Hepatocyte (in vitro differentiated cells): ENCODE results near the gene CCDC185. TPM values are rescaled to one million over a fixed set of nuclear protein-coding genes. Genes with fewer than 3 reads are reported as not detected.

Source experiments
- DNase-seq: peaks from one replicate; pipeline ENCODE4 v3.0.0-alpha.2; 2016; ENCODE audit warnings: low spot score
- H2AFZ ChIP-seq: fragments of 200-600 bp; sonication (generic); 2 replicates; pipeline ENCODE4 v1.6.0; 2016; ENCODE audit warnings: antibody characterized with exemption, mild to moderate bottlenecking
- H3K27ac ChIP-seq: fragments of 200-600 bp; sonication (generic); 2 replicates; pipeline ENCODE4 v1.5.1; 2016; ENCODE audit warnings: mild to moderate bottlenecking
- H3K27me3 ChIP-seq: fragments of 200-600 bp; sonication (generic); 2 replicates; pipeline ENCODE4 v1.6.1; 2016
- H3K36me3 ChIP-seq: fragments of 200-600 bp; sonication (generic); replicated peaks from 2 replicates; pipeline ENCODE4 v1.5.1; 2016; ENCODE audit warnings: low read depth; ENCODE audit not compliant: insufficient read depth
- H3K4me1 ChIP-seq: fragments of 200-600 bp; sonication (generic); 2 replicates; pipeline ENCODE4 v1.5.1; 2016; ENCODE audit warnings: mild to moderate bottlenecking, moderate library complexity; ENCODE audit not compliant: insufficient read depth
- H3K4me2 ChIP-seq: fragments of 200-600 bp; sonication (generic); 2 replicates; pipeline ENCODE4 v1.6.0; 2016
- H3K4me3 ChIP-seq: fragments of 200-600 bp; sonication (generic); 2 replicates; pipeline ENCODE4 v1.5.1; 2016; ENCODE audit warnings: mild to moderate bottlenecking
- H3K79me2 ChIP-seq: fragments of 200-600 bp; sonication (generic); 2 replicates; pipeline ENCODE4 v1.6.0; 2017; ENCODE audit warnings: mild to moderate bottlenecking
- H3K9me2 ChIP-seq: fragments of 200-600 bp; sonication (generic); replicated peaks from 2 replicates; pipeline ENCODE4 v1.6.0; 2017; ENCODE audit warnings: mild to moderate bottlenecking; ENCODE audit not compliant: insufficient read depth
- H3K9me3 ChIP-seq: fragments of 200-600 bp; sonication (generic); 2 replicates; pipeline ENCODE4 v1.5.1; 2016; ENCODE audit warnings: low read depth, mild to moderate bottlenecking
- H4K20me1 ChIP-seq: fragments of 200-600 bp; sonication (generic); 2 replicates; pipeline ENCODE4 v1.6.0; 2016; ENCODE audit warnings: mild to moderate bottlenecking; ENCODE audit not compliant: insufficient read depth, poor library complexity, severe bottlenecking
- EZH2 ChIP-seq: fragments of 200-600 bp; sonication (generic); IDR thresholded peaks from 2 replicates; pipeline ENCODE4 v1.6.1; 2016; ENCODE audit warnings: antibody characterized with exemption, mild to moderate bottlenecking, borderline replicate concordance
- EZH2phosphoT487 ChIP-seq: fragments of 200-600 bp; sonication (generic); IDR thresholded peaks from one replicate; pipeline ENCODE4 v1.6.1; 2018; ENCODE audit warnings: antibody characterized with exemption, mild to moderate bottlenecking, low read depth, moderate library complexity; ENCODE audit not compliant: unreplicated experiment, severe bottlenecking
- WGBS: methylation state at CpG from one replicate; pipeline ENCODE4 v1.1.6; 2016; ENCODE audit warnings: low lambda C conversion rate; ENCODE audit errors: missing lambda C conversion rate; 5-methylcytosine and 5-hydroxymethylcytosine counted together
- polyA plus RNA-seq: library from polyadenylated mRNA; unstranded; fragments of >200 nt; fragmentation: Nextera tagmentation; extraction: Ambion mirVana; gene quantifications from 2 replicates; pipeline ENCODE4 v1.2.1, GENCODE V29; 2016
- total RNA-seq: library from RNA; depleted of rRNA; stranded (reverse); fragments of >200 nt; gene quantifications from 2 replicates; pipeline ENCODE4 v1.2.3, GENCODE V29; 2014
- TF ChIP-seq, protein P1 (sequence below): fragments of 200-600 bp; sonication (generic); IDR thresholded peaks from 2 replicates; pipeline ENCODE4 v1.5.1; 2016; ENCODE audit warnings: antibody characterized with exemption, mild to moderate bottlenecking; ENCODE audit not compliant: poor library complexity

CCDC185 gene
- total and polyA plus RNA-seq, 2 experiments from 2014 or later: not detected

DNA sequence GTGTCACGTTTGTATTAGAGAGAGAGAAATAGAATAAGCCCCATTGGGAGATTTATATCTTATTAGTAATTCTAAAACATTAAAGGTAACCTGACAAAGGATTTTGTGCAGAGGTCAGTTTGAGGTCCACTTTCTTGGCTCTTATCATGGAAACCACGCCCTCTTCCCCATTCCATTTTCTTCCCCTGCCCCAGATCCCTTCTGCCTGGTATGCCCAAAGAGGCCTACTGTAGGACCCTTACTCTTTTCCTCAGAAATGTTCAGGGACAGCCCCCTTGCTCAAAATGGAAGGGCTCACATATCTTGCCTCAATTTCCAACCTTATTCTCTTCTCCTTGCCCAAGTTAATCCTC lies 9.6 kb downstream of the CCDC185 start:
- H3K27me3 ChIP-seq: no peaks in the 10 kb centered on the region
- no peaks in the 10 kb centered on the region for H3K4me1 ChIP-seq
- no peak overlapping the region for H3K4me2 ChIP-seq
- no peaks in the 10 kb centered on the region for H3K9me3 ChIP-seq
- no peak for TF ChIP-seq EZH2
- TF ChIP-seq, protein P1, sequence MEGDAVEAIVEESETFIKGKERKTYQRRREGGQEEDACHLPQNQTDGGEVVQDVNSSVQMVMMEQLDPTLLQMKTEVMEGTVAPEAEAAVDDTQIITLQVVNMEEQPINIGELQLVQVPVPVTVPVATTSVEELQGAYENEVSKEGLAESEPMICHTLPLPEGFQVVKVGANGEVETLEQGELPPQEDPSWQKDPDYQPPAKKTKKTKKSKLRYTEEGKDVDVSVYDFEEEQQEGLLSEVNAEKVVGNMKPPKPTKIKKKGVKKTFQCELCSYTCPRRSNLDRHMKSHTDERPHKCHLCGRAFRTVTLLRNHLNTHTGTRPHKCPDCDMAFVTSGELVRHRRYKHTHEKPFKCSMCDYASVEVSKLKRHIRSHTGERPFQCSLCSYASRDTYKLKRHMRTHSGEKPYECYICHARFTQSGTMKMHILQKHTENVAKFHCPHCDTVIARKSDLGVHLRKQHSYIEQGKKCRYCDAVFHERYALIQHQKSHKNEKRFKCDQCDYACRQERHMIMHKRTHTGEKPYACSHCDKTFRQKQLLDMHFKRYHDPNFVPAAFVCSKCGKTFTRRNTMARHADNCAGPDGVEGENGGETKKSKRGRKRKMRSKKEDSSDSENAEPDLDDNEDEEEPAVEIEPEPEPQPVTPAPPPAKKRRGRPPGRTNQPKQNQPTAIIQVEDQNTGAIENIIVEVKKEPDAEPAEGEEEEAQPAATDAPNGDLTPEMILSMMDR: no peak
- TF ChIP-seq EZH2phosphoT487: no peak
- WGBS: 87% methylated on average over 2 of the region's 2 CpGs
- no peak overlapping the region for H2AFZ ChIP-seq
- H3K27ac ChIP-seq: no peak overlapping the region
- no peaks in the 10 kb centered on the region for H4K20me1 ChIP-seq
- H3K4me3 ChIP-seq: no peak overlapping the region
- no peaks in the 10 kb centered on the region for H3K9me2 ChIP-seq
- H3K79me2 ChIP-seq: no peaks in the 10 kb centered on the region
- DNase-seq: no peak
- no peaks in the 10 kb centered on the region for H3K36me3 ChIP-seq

- TF ChIP-seq, protein P1: no peak
- TF ChIP-seq EZH2: no peak
- no peak for TF ChIP-seq EZH2phosphoT487
- no peaks in the 10 kb centered on the region for H4K20me1 ChIP-seq
- H3K4me3 ChIP-seq: no peak overlapping the region
- H3K4me1 ChIP-seq: no peaks in the 10 kb centered on the region
- 64% methylated on average over 3 of the region's 3 CpGs for WGBS
- H3K36me3 ChIP-seq: no peaks in the 10 kb centered on the region
- H3K27ac ChIP-seq: no peak overlapping the region
- H2AFZ ChIP-seq: no peak overlapping the region
- no peaks in the 10 kb centered on the region for H3K27me3 ChIP-seq
- H3K4me2 ChIP-seq: no peak overlapping the region
- no peak for DNase-seq
- no peaks in the 10 kb centered on the region for H3K9me2 ChIP-seq
- H3K79me2 ChIP-seq: no peaks in the 10 kb centered on the region
- H3K9me3 ChIP-seq: no peaks in the 10 kb centered on the region
Measured at GRCh38 chr1:223403184-223403815, 10.1 kb downstream of the CCDC185 start.

- no peaks in the 10 kb centered on the region for H3K9me3 ChIP-seq
- DNase-seq: no peak
- no peaks in the 10 kb centered on the region for H3K9me2 ChIP-seq
- no peak overlapping the region for H3K4me2 ChIP-seq
- H3K27ac ChIP-seq: no peak overlapping the region
- TF ChIP-seq, protein P1: no peak
- TF ChIP-seq EZH2 (no peak), EZH2phosphoT487 (no peak)
- no peak overlapping the region for H3K4me3 ChIP-seq
- WGBS: 90% methylated on average over 3 of the region's 3 CpGs
- no peaks in the 10 kb centered on the region for H3K36me3 ChIP-seq
- H3K27me3 ChIP-seq: no peaks in the 10 kb centered on the region
- peaks cover 4% of the 10 kb centered on the region for H3K4me1 ChIP-seq
- no peak overlapping the region for H2AFZ ChIP-seq
- no peaks in the 10 kb centered on the region for H4K20me1 ChIP-seq
- no peaks in the 10 kb centered on the region for H3K79me2 ChIP-seq
Measured at GRCh38 chr1:223405507-223405906, 12.3 kb downstream of the CCDC185 start.

DNA sequence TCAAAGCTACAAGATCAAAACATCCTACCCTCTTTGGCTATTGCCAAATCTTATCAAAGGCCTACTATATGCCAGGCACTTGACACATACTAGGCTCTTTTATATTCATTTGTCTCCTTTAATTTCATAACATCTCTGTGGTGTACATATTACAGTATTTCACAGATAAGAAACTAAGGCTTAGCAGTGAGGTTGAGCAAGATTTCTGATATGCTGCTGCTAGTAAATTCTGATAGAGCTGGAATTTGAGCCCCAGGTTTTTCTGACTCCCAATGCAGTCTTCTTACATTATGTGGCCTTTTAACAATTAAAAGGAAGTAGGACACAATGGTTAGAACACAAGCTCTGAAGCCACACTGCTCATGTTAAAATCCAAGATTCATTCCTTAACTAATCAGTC lies 16.8 kb downstream of the CCDC185 start:
- TF ChIP-seq EZH2: no peak
- TF ChIP-seq, protein P1: no peak
- no peak for TF ChIP-seq EZH2phosphoT487
- Histone ChIP-seq H3K4me2 (no peak overlapping the region), H3K4me1 (peaks cover 4% of the 10 kb centered on the region), H2AFZ (no peak overlapping the region), H3K9me3 (no peaks in the 10 kb centered on the region), H3K27ac (no peak overlapping the region), H3K9me2 (no peaks in the 10 kb centered on the region), H3K4me3 (no peak overlapping the region), H3K27me3 (no peaks in the 10 kb centered on the region), H3K36me3 (no peaks in the 10 kb centered on the region), H4K20me1 (no peaks in the 10 kb centered on the region), H3K79me2 (no peaks in the 10 kb centered on the region)
- DNase-seq: no peak
